K562 (cell line): Measurements from ENCODE around the gene HHLA2. TPM values are rescaled to one million over a fixed set of nuclear protein-coding genes. Genes with fewer than 3 reads are reported as not detected.

Source experiments
- ATAC-seq: fragments of 200-7000 bp; cut with Tn5 transposase; 3 replicates; pipeline ENCODE4 v1.9.1; 2020; ENCODE audit warnings: moderate library complexity
- BruUV-seq: library from RNA; stranded (reverse); fragments of 400-500 nt; replicated peaks from 2 replicates; lab custom pipeline; 2021; lab: Mats Ljungman, UMichigan
- CTCF ChIA-PET: fragments of 300-600 bp; formaldehyde crosslinking; extraction: SDS; loops from one replicate; lab custom pipeline; 2021; ENCODE audit warnings: low intra/inter-chr PET ratio; lab: Yijun Ruan, JAX
- POLR2A ChIA-PET: fragments of 300-600, 350-650 bp; sonication (Branson Sonifier 250); formaldehyde crosslinking; extraction: SDS; loops from one replicate; lab custom pipeline; 2021; ENCODE audit warnings: antibody characterized with exemption, inconsistent platforms; lab: Yijun Ruan, JAX
- DNase-seq, 4 experiments: peaks; one replicate each; pipeline versions ENCODE4 v3.0.0 to v3.0.0-alpha.2; 2011 to 2018; ENCODE audit warnings: low spot score in 3 of 4, mixed read lengths in 3 of 4; ENCODE audit errors: extremely low read depth in 1 of 4
- FAIRE-seq: peaks from 2 replicates; lab custom pipeline; 2011; peaks lifted over from hg19 to GRCh38; lab: Jason Lieb, UNC
- H2AFZ ChIP-seq: 2 replicates; pipeline ENCODE4 v1.6.0; 2011; ENCODE audit warnings: low read depth, low read length, control low read depth, inconsistent platforms
- H3K27ac ChIP-seq: fragments of 200-600 bp; 3 replicates; pipeline ENCODE4 v1.8.0; 2011; ENCODE audit warnings: low read depth, mild to moderate bottlenecking, control low read depth, inconsistent platforms, low read length, moderate library complexity, mixed read lengths; ENCODE audit errors: extremely low read depth
- H3K27me3 ChIP-seq, 2 experiments: fragments of 300-600 bp in 1 of 2; 2 replicates in 1 of 2; 3 replicates in 1 of 2; pipeline versions ENCODE4 v1.6.0 to v1.8.0; 2011; ENCODE audit warnings: inconsistent platforms in 2 of 2, low read length in 2 of 2, mild to moderate bottlenecking in 1 of 2, mixed read lengths in 1 of 2, moderate library complexity in 1 of 2; ENCODE audit not compliant: control insufficient read depth in 2 of 2, insufficient read depth in 2 of 2
- H3K36me3 ChIP-seq: fragments of 300-600 bp; 3 replicates; pipeline ENCODE4 v1.8.0; 2011; ENCODE audit warnings: mild to moderate bottlenecking, low read length, inconsistent platforms; ENCODE audit not compliant: control insufficient read depth, insufficient read depth
- H3K4me1 ChIP-seq, 2 experiments: fragments of 200-600 bp in 1 of 2; replicated peaks in 1 of 2; 2 replicates in 1 of 2; 3 replicates in 1 of 2; pipeline versions ENCODE4 v1.5.1 to v1.8.0; 2011; ENCODE audit warnings: inconsistent platforms in 2 of 2, low read length in 2 of 2, mild to moderate bottlenecking in 1 of 2, mixed read lengths in 1 of 2, moderate library complexity in 1 of 2; ENCODE audit not compliant: control insufficient read depth in 2 of 2, insufficient read depth in 2 of 2
- H3K4me2 ChIP-seq: 2 replicates; pipeline ENCODE4 v1.6.1; 2011; ENCODE audit warnings: low read length, control low read depth, inconsistent platforms, mixed read lengths; ENCODE audit not compliant: insufficient read depth
- H3K4me3 ChIP-seq: fragments of 200-600 bp; sonication (generic), shearing (Covaris generic); 2 replicates; pipeline ENCODE4 v1.5.1; 2016; ENCODE audit warnings: control low read depth, inconsistent platforms
- H3K79me2 ChIP-seq: fragments of 200-600 bp; 3 replicates; pipeline ENCODE4 v1.8.0; 2011; ENCODE audit warnings: low read length, inconsistent platforms; ENCODE audit not compliant: control insufficient read depth, insufficient read depth
- H3K9ac ChIP-seq, 2 experiments: 2 replicates each; pipeline versions ENCODE4 v1.6.0 to v1.6.1; 2011; ENCODE audit warnings: low read depth in 2 of 2, low read length in 2 of 2, control low read depth in 1 of 2, inconsistent platforms in 1 of 2, mild to moderate bottlenecking in 1 of 2, mixed read lengths in 1 of 2; ENCODE audit not compliant: insufficient read depth in 1 of 2
- H3K9me1 ChIP-seq: one replicate; pipeline ENCODE4 v1.6.0; 2011; ENCODE audit warnings: inconsistent platforms, mild to moderate bottlenecking, low read length, moderate library complexity; ENCODE audit not compliant: control insufficient read depth, insufficient read depth
- H3K9me3 ChIP-seq: replicated peaks from 2 replicates; pipeline ENCODE4 v1.5.1; 2011; ENCODE audit warnings: low read depth, low read length, inconsistent platforms; ENCODE audit not compliant: control insufficient read depth, insufficient read depth
- H4K20me1 ChIP-seq: replicated peaks from 2 replicates; pipeline ENCODE4 v1.6.1; 2011; ENCODE audit warnings: low read length, inconsistent platforms, mixed read lengths; ENCODE audit not compliant: control insufficient read depth, insufficient read depth
- KAT8 ChIP-seq: fragments of 450-650 bp; IDR thresholded peaks from 2 replicates; pipeline ENCODE4 v1.6.1; 2016; ENCODE audit warnings: low read depth, mild to moderate bottlenecking
- KLF10 ChIP-seq: fragments of 250-450 bp; sonication (Bioruptor Pico); IDR thresholded peaks from 2 replicates; pipeline ENCODE4 v1.6.1; 2021; ENCODE audit warnings: matching md5 sums
- MXD1 ChIP-seq: fragments of 250-450 bp; sonication (Bioruptor Pico); IDR thresholded peaks from 2 replicates; pipeline ENCODE4 v1.8.0; 2021; ENCODE audit warnings: borderline replicate concordance, mild to moderate bottlenecking, moderate library complexity; ENCODE audit not compliant: poor library complexity, severe bottlenecking
- U2AF2 ChIP-seq: fragments of 200-400 bp; formaldehyde crosslinking; optimal IDR thresholded peaks from 2 replicates; pipeline ENCODE3; 2017; ENCODE audit warnings: low read depth, mild to moderate bottlenecking, low read length
- ZNF79 ChIP-seq: fragments of 250-450 bp; sonication (Bioruptor Pico); IDR thresholded peaks from 2 replicates; pipeline ENCODE4 v1.4.0; 2020; ENCODE audit warnings: low read depth, mild to moderate bottlenecking, moderate library complexity
- WGBS: fragments of 100-300 bp; shearing (Covaris generic); methylation state at CpG from one replicate; pipeline ENCODE4 v1.1.6; 2016; ENCODE audit warnings: low coverage, mixed read lengths; ENCODE audit not compliant: insufficient coverage; ENCODE audit errors: missing lambda C conversion rate; 5-methylcytosine and 5-hydroxymethylcytosine counted together
- in situ Hi-C: fragments of 300-500 bp; cut with MboI; formaldehyde crosslinking; loops from 4 replicates; pipeline ENCODE4 v1.15.0; 2018; ENCODE audit warnings: inconsistent platforms, mixed read lengths
- intact Hi-C: fragments of 100-400 bp; cut with micrococcal nuclease; formaldehyde crosslinking; loops from 2 replicates; pipeline ENCODE4 v1.14.2; 2022
- polyA plus RNA-seq, 8 experiments: library from polyadenylated mRNA; depleted of rRNA in 4 of 8; stranded (reverse) in 5 of 8; unstranded in 3 of 8; fragments of >200 nt; fragmentation: Nextera tagmentation in 2 of 8; fragmentation: Illumina TruSeq in 1 of 8; extraction: Ambion mirVana in 2 of 8; extraction: Trizol in 1 of 8; gene quantifications; 2 replicates each; pipeline versions ENCODE4 v1.2.1 to v1.2.3, GENCODE V29; 2011 to 2014; ENCODE audit warnings: inconsistent platforms in 1 of 8, missing spikeins in 1 of 8
- total RNA-seq, 7 experiments: library from RNA; depleted of rRNA in 6 of 7; stranded (reverse); fragments of >200 nt in 6 of 7; fragmentation: Illumina TruSeq in 2 of 7; extraction: Trizol in 2 of 7; gene quantifications; 2 replicates each; pipeline versions ENCODE4 v1.2.1 to v1.2.3, GENCODE V29; 2011 to 2021; ENCODE audit warnings: low replicate concordance in 1 of 7

Gene HHLA2
- total and polyA plus RNA-seq, 9 of the 15 experiments (the other 6 are each of a cell fraction or from before 2014, with no cell fraction given) = 0.04 TPM; not detected in 7

- H3K4me3 ChIP-seq = no peak overlapping the region
- intact Hi-C loops = no loop called here
- POLR2A ChIA-PET = no interaction called here
- TF ChIP-seq MXD1 (CRISPR knock-in tag) = no peak
- no peak for TF ChIP-seq ZNF79 (CRISPR knock-in tag)
- TF ChIP-seq U2AF2 = no peak
- no peak for TF ChIP-seq KLF10 (CRISPR knock-in tag)
- TF ChIP-seq KAT8 = no peak
- H3K9ac ChIP-seq = no peak overlapping the region
- CTCF ChIA-PET = no interaction called here
- no peaks in the 10 kb centered on the region for H3K4me1 ChIP-seq
- no TSS peak for BruUV-seq
- no peak for ATAC-seq
- FAIRE-seq = no peak
- WGBS = 0% methylated on average over 2 of the region's 2 CpGs
- H2AFZ ChIP-seq = no peak overlapping the region
- no peak for DNase-seq
- H3K9me1 ChIP-seq = no peaks in the 10 kb centered on the region
- no peaks in the 10 kb centered on the region; a peak in 1 of 5 replicates for H3K27me3 ChIP-seq
- no peaks in the 10 kb centered on the region for H4K20me1 ChIP-seq
- no peaks in the 10 kb centered on the region for H3K9me3 ChIP-seq
- in situ Hi-C loops = no loop called here
- H3K79me2 ChIP-seq = no peaks in the 10 kb centered on the region
- no peak overlapping the region for H3K4me2 ChIP-seq
- H3K27ac ChIP-seq = no peak overlapping the region
- H3K36me3 ChIP-seq = no peaks in the 10 kb centered on the region
Measured at GRCh38 chr3:108298056-108298455, 1.7 kb downstream of the HHLA2 start.
